GM15510 (cell line): ENCODE measurements around the gene CNTN1.

Experiments
- POLR2A ChIP-seq: IDR thresholded peaks from 3 replicates; pipeline ENCODE4 v1.6.1; 2011; ENCODE audit warnings: borderline replicate concordance; ENCODE audit not compliant: insufficient read length; ENCODE audit errors: extremely low read depth

The CNTN1 gene

GRCh38 chr12:40730281-40730680 lies 38.0 kb downstream of the CNTN1 start:
- no peak for TF ChIP-seq POLR2A

GRCh38 chr12:40733871-40734270 lies 41.6 kb downstream of the CNTN1 start:
- no peak for TF ChIP-seq POLR2A

- TF ChIP-seq POLR2A: no peak
Measured at GRCh38 chr12:40734276-40734675, 42.0 kb downstream of the CNTN1 start.

- no peak for TF ChIP-seq POLR2A
Measured at GRCh38 chr12:40735551-40736230, 43.5 kb downstream of the CNTN1 start.

GRCh38 chr12:40738856-40739255 lies 46.6 kb downstream of the CNTN1 start:
- no peak for TF ChIP-seq POLR2A

- no peak for TF ChIP-seq POLR2A
Measured at GRCh38 chr12:40742041-40742440, 49.8 kb downstream of the CNTN1 start.

- no peak for TF ChIP-seq POLR2A
Measured at GRCh38 chr12:40745386-40745785, 53.1 kb downstream of the CNTN1 start.

GRCh38 chr12:40749863-40750262 lies 57.6 kb downstream of the CNTN1 start:
- no peak for TF ChIP-seq POLR2A

- no peak for TF ChIP-seq POLR2A
Measured at GRCh38 chr12:40752011-40752410, 59.8 kb downstream of the CNTN1 start.

- no peak for TF ChIP-seq POLR2A
Measured at GRCh38 chr12:40760821-40761220, 68.6 kb downstream of the CNTN1 start.

- TF ChIP-seq POLR2A: no peak
Measured at GRCh38 chr12:40762072-40762471, 69.8 kb downstream of the CNTN1 start.

- TF ChIP-seq POLR2A: no peak
Measured at GRCh38 chr12:40768125-40768864, 76.1 kb downstream of the CNTN1 start.

GRCh38 chr12:40769846-40770245 lies 77.6 kb downstream of the CNTN1 start:
- no peak for TF ChIP-seq POLR2A

GRCh38 chr12:40770781-40771180 lies 78.5 kb downstream of the CNTN1 start:
- TF ChIP-seq POLR2A: no peak

- no peak for TF ChIP-seq POLR2A
Measured at GRCh38 chr12:40775661-40776060, 83.4 kb downstream of the CNTN1 start.

- TF ChIP-seq POLR2A: no peak
Measured at GRCh38 chr12:40784102-40784501, 91.9 kb downstream of the CNTN1 start.
